ENCODE measurements around the gene FBXL19.

FBXL19 gene

DNA sequence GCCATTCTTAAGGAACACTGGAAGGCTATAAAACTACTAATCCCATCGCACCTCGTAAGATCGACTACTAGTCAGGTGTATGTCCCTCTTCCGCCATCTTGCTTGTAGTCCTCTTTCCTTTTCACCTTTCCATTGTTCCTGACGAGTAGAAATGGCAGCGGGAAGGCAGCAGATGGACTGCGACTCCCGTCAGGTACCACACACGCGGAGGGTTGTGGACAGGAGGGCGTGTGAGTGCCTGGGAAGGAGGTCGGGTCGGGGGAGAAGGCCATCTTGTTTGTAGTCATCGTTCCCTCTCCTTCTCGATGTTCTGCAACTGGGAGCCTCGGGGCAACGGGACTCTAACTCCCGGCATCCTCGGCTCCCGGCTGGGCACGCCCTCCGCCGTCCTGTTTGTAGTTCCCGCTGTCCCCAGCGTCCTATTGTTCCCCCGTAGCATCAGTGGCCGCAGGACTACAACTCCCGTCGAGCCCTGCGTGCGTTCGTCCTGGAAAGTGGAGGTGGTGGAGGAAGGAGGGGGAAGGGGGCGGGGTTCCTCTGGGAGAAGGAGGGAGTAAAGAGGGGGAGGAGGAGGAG, 324 bp upstream of the FBXL19 start:
- Mint-ChIP-seq H3K27me3 (ENCODE audit: low read depth, poor library complexity) (peaks cover 3% of the 10 kb centered on the region), H3K9me3 (no peaks in the 10 kb centered on the region), H3K4me3 (peak overlapping the region; percentile 96), H3K36me3 (ENCODE audit: low read depth) (peaks cover 7% of the 10 kb centered on the region), H3K4me1 (peaks cover 38% of the 10 kb centered on the region), H3K27ac (peak overlapping the region; percentile 100)
- DNase-seq: peak; percentile 98
- TF ChIP-seq, protein P1, sequence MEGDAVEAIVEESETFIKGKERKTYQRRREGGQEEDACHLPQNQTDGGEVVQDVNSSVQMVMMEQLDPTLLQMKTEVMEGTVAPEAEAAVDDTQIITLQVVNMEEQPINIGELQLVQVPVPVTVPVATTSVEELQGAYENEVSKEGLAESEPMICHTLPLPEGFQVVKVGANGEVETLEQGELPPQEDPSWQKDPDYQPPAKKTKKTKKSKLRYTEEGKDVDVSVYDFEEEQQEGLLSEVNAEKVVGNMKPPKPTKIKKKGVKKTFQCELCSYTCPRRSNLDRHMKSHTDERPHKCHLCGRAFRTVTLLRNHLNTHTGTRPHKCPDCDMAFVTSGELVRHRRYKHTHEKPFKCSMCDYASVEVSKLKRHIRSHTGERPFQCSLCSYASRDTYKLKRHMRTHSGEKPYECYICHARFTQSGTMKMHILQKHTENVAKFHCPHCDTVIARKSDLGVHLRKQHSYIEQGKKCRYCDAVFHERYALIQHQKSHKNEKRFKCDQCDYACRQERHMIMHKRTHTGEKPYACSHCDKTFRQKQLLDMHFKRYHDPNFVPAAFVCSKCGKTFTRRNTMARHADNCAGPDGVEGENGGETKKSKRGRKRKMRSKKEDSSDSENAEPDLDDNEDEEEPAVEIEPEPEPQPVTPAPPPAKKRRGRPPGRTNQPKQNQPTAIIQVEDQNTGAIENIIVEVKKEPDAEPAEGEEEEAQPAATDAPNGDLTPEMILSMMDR (IDR thresholded peaks at IDR 0.05): no peak

DNA sequence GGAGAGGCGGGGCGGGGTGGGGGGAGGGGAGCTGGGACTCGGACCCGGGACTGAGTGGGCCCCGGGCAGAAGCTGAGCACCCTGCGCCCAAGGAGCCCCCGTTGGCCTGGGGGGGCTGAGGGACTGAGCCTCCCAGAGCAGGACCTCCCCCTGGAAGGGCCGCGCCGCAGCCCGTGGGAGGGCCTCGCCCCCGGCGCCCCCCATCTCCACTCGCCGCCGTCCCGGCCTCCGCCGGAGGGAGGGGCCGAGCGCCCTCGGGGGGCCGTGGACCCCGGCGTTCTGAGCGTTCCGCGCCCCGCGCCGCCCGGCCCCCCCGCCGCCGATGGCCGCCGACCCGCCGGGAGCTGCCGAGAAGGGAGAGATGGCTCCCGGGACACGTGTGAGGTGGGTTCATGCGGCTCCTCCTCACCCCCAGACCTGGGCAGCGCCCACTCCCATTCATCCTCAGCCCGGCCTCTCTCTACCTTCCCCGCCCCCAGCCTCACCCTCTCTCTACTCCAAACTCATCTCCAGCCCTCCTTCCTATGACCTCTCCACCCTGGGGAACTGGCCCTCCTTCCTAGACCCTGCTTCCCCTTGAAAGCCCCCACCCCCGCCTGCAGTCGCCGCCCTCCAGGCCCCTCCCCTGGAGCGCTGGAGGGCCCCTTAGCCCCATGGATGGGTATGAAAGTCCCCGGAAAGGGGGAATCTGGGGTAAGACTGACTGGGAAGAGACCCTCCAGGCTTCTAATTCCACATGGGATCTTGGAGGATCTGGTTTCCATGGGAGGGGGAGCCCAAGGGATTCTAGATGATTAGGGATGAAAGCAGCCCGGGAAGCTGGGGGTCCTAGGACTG, 922 bp downstream of the FBXL19 start:
- TF ChIP-seq, protein P1 (IDR thresholded peaks at IDR 0.05): no peak
- Mint-ChIP-seq H3K27ac (peak overlapping the region; percentile 60), H3K9me3 (no peaks in the 10 kb centered on the region), H3K4me1 (peaks cover 34% of the 10 kb centered on the region), H3K4me3 (peak overlapping the region; percentile 89), H3K27me3 (ENCODE audit: low read depth, poor library complexity) (peaks cover 3% of the 10 kb centered on the region), H3K36me3 (ENCODE audit: low read depth) (peaks cover 7% of the 10 kb centered on the region)
- peak; percentile 49 for DNase-seq

DNA sequence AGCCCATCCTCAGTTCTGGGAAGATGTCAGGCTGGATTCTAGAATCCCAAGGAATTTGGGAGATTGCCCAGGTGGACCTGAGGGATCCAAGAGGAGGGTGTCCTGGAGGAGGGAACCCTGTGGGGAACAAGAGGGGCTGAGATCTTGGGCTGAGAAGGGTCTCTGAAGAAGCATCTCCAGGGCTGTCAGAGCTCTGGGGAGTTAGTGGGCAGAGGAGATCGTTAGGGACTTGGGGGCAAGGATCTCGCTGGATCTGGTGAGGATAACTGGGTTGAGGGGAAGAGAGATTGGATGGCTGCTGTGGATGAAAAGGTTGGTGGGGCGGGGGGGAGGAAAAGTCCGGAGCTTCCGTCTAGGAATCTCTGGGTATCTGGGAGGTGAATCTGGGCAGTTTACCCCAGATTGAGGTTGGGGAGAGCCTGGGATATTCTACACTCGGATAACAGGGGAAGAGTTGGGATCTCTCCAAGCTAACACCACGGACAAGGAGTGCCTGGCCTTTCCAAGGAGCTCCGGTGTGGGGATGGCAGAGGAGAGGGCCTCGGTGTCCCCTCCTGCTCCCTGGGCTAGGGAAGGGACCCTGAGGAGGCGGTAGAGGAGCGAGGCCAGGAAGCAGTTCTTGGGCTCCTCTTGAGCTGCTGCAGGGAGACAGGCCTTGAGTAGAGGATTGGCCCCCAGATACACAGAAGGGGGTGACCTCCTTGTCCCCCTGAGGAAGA, 1.7 kb downstream of the FBXL19 start:
- Mint-ChIP-seq H3K27me3 (ENCODE audit: low read depth, poor library complexity) (no peaks in the 10 kb centered on the region), H3K4me1 (peaks cover 34% of the 10 kb centered on the region), H3K36me3 (ENCODE audit: low read depth) (peaks cover 7% of the 10 kb centered on the region), H3K4me3 (peak overlapping the region; percentile 89), H3K27ac (peak overlapping the region; percentile 60), H3K9me3 (no peaks in the 10 kb centered on the region)
- TF ChIP-seq, protein P1 (IDR thresholded peaks at IDR 0.05): no peak
- DNase-seq: no peak

DNA sequence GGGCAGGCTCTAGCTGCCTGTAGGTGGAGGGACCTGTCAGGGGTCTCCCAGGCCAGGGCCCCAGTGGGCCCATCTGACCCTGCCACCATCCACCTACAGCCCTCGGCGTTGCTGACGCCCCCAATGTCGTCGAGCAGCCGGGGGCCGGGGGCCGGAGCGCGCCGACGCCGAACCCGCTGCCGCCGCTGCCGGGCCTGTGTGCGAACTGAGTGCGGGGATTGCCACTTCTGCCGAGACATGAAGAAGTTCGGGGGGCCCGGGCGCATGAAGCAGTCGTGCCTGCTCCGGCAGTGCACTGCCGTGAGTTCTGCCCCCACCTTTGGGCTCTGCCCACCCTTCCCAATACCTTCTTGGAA, 2.2 kb downstream of the FBXL19 start:
- Mint-ChIP-seq H3K4me1 (peaks cover 34% of the 10 kb centered on the region), H3K36me3 (ENCODE audit: low read depth) (peaks cover 9% of the 10 kb centered on the region), H3K4me3 (peak overlapping the region; percentile 78), H3K27me3 (ENCODE audit: low read depth, poor library complexity) (no peaks in the 10 kb centered on the region), H3K27ac (peak overlapping the region; percentile 69), H3K9me3 (no peaks in the 10 kb centered on the region)
- no peak for DNase-seq
- TF ChIP-seq, protein P1 (IDR thresholded peaks at IDR 0.05): no peak

DNA sequence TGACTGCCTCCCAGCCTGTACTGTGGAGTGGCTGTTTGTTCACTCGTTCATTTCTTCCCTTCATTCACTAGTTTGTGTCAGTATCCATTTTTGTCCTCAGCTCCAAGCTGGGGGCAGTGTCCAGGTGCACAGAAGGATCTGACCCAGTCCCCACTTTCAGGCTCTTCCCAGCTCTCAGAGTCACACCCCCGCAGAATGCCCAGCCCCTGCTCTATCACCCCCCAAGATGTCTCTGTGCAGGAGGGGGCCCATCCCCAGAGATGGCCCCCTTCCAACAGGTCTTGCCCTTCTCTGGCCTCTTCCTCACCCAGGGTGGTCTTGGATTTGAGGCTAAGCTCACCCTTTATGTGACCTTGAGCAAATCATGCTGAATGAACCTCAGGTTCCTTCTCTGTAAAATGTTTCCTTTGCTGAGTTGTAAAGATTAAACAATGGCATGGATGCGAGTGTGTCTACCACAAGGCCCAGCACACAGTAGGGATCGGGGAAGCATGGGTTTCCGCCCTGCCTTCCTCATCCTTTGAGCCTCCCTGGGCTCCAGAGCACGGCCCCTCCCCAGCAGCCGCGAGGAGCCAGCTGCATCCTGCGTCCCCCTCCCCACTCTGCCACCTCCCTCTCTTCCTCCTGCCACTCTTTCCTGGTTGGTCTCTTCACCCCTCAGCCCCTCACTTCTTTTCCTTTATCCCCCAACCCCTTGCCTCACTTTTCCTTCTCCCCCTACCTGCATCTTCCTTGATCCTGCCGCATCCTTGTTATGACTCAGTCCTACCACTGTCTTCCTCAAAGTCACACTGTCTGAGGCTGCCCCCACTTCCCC, 2.8 kb downstream of the FBXL19 start:
- Mint-ChIP-seq H3K27ac (peak overlapping the region; percentile 69), H3K36me3 (ENCODE audit: low read depth) (peaks cover 15% of the 10 kb centered on the region), H3K9me3 (no peaks in the 10 kb centered on the region), H3K4me1 (peaks cover 28% of the 10 kb centered on the region), H3K4me3 (peak overlapping the region; percentile 78), H3K27me3 (ENCODE audit: low read depth, poor library complexity) (no peaks in the 10 kb centered on the region)
- TF ChIP-seq, protein P1 (IDR thresholded peaks at IDR 0.05): no peak
- DNase-seq: no peak
